ENCODE data around the gene ARL2.

The ARL2 gene

GRCh38 chr11:65058012-65058411 lies 44.1 kb downstream of the ARL2 start:
- Histone ChIP-seq H3K79me2 (ENCODE audit: control insufficient read depth, low read length) (no peaks in the 10 kb centered on the region), H4K20me1 (ENCODE audit: control insufficient read depth, insufficient read depth, low read depth, low read length) (no peaks in the 10 kb centered on the region), H3K9me3 (ENCODE audit: control insufficient read depth, insufficient read depth, low read length) (no peaks in the 10 kb centered on the region), H3K27ac (ENCODE audit: low read depth, low read length) (no peak overlapping the region), H3K4me1 (ENCODE audit: control insufficient read depth, low read length) (peaks cover 36% of the 10 kb centered on the region), H3K4me2 (ENCODE audit: low read length) (no peak overlapping the region), H3K27me3 (ENCODE audit: control insufficient read depth, low read length) (no peaks in the 10 kb centered on the region; the same call in 1 of the 2 replicates), H3K4me3 (ENCODE audit: low read length) (no peak overlapping the region), H3K9me2 (replicated peaks; ENCODE audit: control insufficient read depth, low read length) (no peaks in the 10 kb centered on the region), H3F3A (ENCODE audit: control insufficient read depth, insufficient read depth) (no peaks in the 10 kb centered on the region), H3K36me3 (ENCODE audit: control insufficient read depth, low read length) (no peaks in the 10 kb centered on the region)
- TF ChIP-seq EZH2phosphoT487 (IDR thresholded peaks at IDR 0.05; ENCODE audit: borderline replicate concordance, low read length) (no peak), CTCF (IDR thresholded peaks at IDR 0.05; ENCODE audit: low read depth, low read length, poor library complexity, severe bottlenecking) (no peak)

- Histone ChIP-seq H3K79me2 (ENCODE audit: control insufficient read depth, low read length) (no peaks in the 10 kb centered on the region), H3K27ac (ENCODE audit: low read depth, low read length) (no peak within 1 kb of the TSS), H4K20me1 (ENCODE audit: control insufficient read depth, insufficient read depth, low read depth, low read length) (no peaks in the 10 kb centered on the region), H3K36me3 (ENCODE audit: control insufficient read depth, low read length) (no peaks in the 10 kb centered on the region), H3F3A (ENCODE audit: control insufficient read depth, insufficient read depth) (no peaks in the 10 kb centered on the region), H3K9me2 (replicated peaks; ENCODE audit: control insufficient read depth, low read length) (no peaks in the 10 kb centered on the region), H3K4me2 (ENCODE audit: low read length) (no peak within 1 kb of the TSS), H3K4me3 (ENCODE audit: low read length) (no peak within 1 kb of the TSS), H3K4me1 (ENCODE audit: control insufficient read depth, low read length) (peaks cover 32% of the 10 kb centered on the region), H3K9me3 (ENCODE audit: control insufficient read depth, insufficient read depth, low read length) (no peaks in the 10 kb centered on the region), H3K27me3 (ENCODE audit: control insufficient read depth, low read length) (no peaks in the 10 kb centered on the region; the same call in 1 of the 2 replicates)
- TF ChIP-seq EZH2phosphoT487 (IDR thresholded peaks at IDR 0.05; ENCODE audit: borderline replicate concordance, low read length) (no peak), CTCF (IDR thresholded peaks at IDR 0.05; ENCODE audit: low read depth, low read length, poor library complexity, severe bottlenecking) (no peak)
Observed at GRCh38 chr11:65058419-65059054, 44.6 kb downstream of the ARL2 start, which contains the start of gene NAALADL1. Gene NAALADL1, minus strand, starts transcription at chr11:65058553. Its CDS starts 32 bp downstream, at chr11:65058521.

- no peaks in the 10 kb centered on the region for H3F3A ChIP-seq (ENCODE audit: control insufficient read depth, insufficient read depth)
- H4K20me1 ChIP-seq (ENCODE audit: control insufficient read depth, insufficient read depth, low read depth, low read length), result no peaks in the 10 kb centered on the region
- no peak overlapping the region for H3K27ac ChIP-seq (ENCODE audit: low read depth, low read length)
- H3K4me3 ChIP-seq (ENCODE audit: low read length), result no peak overlapping the region
- H3K27me3 ChIP-seq (ENCODE audit: control insufficient read depth, low read length), result no peaks in the 10 kb centered on the region; the same call in 1 of the 2 replicates
- no peaks in the 10 kb centered on the region for H3K36me3 ChIP-seq (ENCODE audit: control insufficient read depth, low read length)
- H3K4me2 ChIP-seq (ENCODE audit: low read length), result no peak overlapping the region
- H3K9me2 ChIP-seq (replicated peaks; ENCODE audit: control insufficient read depth, low read length), result no peaks in the 10 kb centered on the region
- H3K9me3 ChIP-seq (ENCODE audit: control insufficient read depth, insufficient read depth, low read length), result no peaks in the 10 kb centered on the region
- no peaks in the 10 kb centered on the region for H3K79me2 ChIP-seq (ENCODE audit: control insufficient read depth, low read length)
- no peak for TF ChIP-seq CTCF (IDR thresholded peaks at IDR 0.05; ENCODE audit: low read depth, low read length, poor library complexity, severe bottlenecking)
- TF ChIP-seq EZH2phosphoT487 (IDR thresholded peaks at IDR 0.05; ENCODE audit: borderline replicate concordance, low read length), result no peak
- H3K4me1 ChIP-seq (ENCODE audit: control insufficient read depth, low read length), result peaks cover 22% of the 10 kb centered on the region
Observed at GRCh38 chr11:65059523-65059922, 45.6 kb downstream of the ARL2 start.
